ENCODE results near the gene VPS37C.
"Not testable (repeated sequence)": the region's sequence is repeated elsewhere in the genome, so short reads cannot be mapped to it uniquely, and the experiment has no call there.

VPS37C gene

DNA sequence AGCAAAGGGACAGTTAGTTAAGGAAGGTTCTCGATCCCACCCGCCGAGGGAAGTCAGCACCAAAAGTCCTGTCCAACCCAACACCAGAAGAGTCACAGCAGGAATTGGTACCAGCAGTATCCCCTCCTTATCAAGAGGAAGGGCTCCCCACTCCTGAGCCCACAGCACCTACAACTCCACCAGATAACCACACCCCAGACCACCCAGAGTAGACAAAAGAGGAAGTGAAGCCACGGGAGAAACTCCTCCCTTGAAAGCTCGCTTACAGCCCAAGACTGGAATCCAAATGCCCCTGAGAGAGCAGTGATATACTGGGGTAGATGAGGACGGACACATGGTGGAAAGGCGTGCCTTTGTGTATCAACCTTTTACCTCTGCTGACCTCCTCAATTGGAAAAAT is 66.2 kb downstream of the VPS37C start:
- no peak for DNase-seq (ENCODE audit: low read depth)

GRCh38 chr11:61094167-61094566 is 67.1 kb downstream of the VPS37C start:
- DNase-seq (ENCODE audit: low read depth) = not testable (repeated sequence)

DNA sequence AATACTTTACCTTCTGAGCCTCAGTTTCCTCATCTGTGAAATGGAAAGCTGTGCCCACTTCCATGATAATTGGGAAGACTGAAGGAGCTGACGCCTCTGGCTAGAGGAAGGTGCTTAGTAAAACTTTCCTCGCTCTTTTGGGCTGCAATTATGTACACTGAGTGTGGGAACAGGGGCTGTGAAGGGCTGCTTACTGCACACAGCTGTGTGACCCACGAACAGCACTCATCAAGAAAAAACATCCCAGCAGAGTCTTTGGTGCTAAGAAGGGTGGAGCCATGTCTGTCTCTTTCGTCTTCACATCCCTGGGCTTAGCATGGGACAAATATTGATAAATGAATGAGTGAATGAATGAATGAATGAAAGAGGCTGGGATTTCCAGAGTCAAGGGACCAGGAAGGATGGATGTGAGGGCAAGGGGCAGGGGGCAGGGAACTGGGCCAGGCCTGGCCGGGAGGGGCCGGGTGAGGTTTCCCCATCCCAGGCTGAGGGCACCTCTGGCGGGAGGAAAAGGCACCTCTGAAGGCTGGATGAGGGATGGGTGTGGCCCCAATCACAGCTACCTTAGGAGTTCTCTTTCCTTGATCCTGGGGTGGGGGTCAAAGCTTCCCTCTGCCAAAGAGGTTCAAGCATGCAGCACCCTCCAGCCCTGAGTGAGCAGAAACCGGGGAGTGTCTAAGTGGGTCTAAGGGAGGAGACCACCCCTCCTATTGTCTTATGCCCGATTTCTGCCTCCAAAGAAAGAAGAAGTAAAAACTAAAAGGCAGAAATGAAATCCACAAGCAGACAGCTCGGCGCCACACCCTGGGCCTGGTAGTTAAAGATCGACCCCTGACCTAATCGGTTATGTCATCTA is 68.1 kb downstream of the VPS37C start:
- DNase-seq (ENCODE audit: low read depth) = no peak

- no peak for DNase-seq (ENCODE audit: low read depth)
Measured at GRCh38 chr11:61092280-61092766, 68.9 kb downstream of the VPS37C start.

- DNase-seq (ENCODE audit: low read depth) = peak; percentile 6
Measured at GRCh38 chr11:61091373-61092279, 69.6 kb downstream of the VPS37C start.

GRCh38 chr11:61090982-61091372 is 70.2 kb downstream of the VPS37C start:
- DNase-seq (ENCODE audit: low read depth) = no peak

DNA sequence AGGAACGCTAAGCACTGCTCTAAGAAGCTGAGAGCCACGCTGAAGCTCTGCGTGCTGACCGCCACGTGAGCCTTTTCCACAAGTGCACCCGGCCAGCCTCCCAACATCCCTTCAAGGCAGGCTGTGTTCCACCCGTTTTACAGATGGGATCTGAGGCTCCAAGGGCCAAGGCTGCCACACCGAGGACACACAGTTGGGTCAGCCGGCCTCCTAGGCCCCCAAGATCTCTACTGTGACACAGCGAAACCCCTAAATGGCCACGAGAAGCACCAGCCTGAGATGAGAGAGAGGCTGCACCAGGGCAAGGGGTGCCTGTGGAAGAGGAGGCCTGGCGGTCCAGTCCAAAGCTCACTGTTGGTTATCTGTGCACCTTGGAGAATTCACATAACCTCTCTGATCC is 70.7 kb downstream of the VPS37C start:
- DNase-seq (ENCODE audit: low read depth) = no peak

DNA sequence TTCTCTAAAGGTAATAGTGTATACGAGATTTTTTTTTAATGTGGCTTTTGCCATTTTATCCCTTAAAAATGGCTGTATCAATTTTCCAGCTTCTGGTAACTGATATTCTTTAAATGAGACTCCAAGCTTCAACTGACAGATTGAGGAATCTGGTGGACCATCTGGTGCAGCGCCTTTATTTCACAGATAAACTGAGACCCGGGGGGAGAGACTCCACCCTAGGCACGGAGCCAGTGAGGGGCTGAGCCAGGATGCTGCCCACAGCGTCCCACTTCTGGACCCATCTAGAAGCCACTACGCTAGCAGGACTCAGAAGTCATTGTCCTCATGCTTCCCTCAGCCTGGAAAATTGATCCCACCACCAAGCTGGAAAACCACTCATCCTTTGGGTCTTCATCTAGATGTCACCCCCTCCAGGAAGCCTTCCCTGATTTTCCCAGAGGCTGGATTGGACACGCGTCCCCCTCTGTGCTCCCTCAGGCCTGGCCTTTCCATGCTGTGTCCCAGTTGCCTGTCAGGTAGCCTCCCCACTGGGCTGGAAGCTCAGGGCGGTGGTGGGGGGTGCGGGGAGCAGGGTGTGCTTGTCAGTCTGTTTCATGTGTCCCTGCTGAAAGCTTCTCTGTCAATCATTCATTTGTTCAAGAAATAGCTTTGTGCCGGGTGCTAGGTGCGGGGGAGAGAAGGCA is 71.3 kb downstream of the VPS37C start:
- DNase-seq (ENCODE audit: low read depth) = no peak

GRCh38 chr11:61087426-61088119 is 73.7 kb downstream of the VPS37C start:
- DNase-seq (ENCODE audit: low read depth) = no peak

GRCh38 chr11:61083601-61084147 is 77.6 kb downstream of the VPS37C start:
- DNase-seq (ENCODE audit: low read depth) = no peak

DNA sequence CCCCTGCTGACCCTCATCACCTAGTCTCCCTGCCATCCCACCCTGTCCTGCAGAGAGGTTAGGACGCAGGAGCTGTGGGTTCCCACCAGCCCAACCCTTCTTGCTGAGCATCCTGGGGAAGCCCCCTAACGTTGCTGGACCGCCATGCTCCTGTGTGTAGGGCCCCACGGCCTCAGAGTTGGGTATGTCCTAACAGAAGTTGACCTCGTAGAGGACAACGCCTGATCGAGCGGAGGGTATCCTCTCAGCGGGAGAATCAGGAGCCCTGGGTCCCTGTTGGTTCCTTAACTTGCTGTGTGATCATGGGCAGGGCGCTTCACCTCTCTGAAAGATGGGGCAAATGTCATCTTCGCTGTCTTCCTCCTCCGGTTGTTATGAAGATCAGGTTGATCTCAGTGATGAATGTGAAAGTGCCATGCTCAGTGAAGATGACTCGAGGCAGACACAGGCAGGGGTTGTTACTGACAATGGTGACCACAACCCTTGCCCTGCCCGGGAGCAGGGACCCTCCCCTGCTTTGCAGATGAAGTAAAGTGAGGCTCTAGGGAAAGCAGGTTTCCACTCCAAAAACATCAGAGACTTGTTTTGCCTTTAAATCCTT is 78.2 kb downstream of the VPS37C start:
- no peak for DNase-seq (ENCODE audit: low read depth)

GRCh38 chr11:61082062-61082870 is 79.0 kb downstream of the VPS37C start:
- DNase-seq (ENCODE audit: low read depth) = no peak

- no peak for DNase-seq (ENCODE audit: low read depth)
Measured at GRCh38 chr11:61080986-61081590, 80.1 kb downstream of the VPS37C start.

DNA sequence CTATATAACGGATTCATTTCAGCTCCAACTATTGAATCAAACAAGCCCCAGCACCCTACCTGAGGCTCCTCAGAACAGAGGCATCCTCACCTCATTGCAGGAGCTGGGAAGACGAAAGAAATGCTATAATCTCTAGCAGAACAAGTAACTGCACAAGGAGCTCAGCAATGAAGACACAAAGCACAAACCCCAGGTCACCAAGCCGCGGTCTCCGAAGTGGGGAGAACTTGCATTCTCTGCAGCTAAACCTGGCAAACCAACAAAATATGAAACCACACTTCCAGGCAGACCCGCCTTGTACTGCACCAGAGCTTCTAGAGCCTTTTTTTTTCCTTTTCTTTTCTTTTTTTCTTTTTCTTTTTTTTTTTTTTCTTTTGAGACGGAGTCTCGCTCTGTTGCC is 80.7 kb downstream of the VPS37C start:
- DNase-seq (ENCODE audit: low read depth) = no peak

Measured in non-pigmented ciliary epithelial cell (primary cell).